Thoracic aorta (tissue), 2 donors: ENCODE results near the gene NDEL1. TPM values are rescaled to one million over a fixed set of nuclear protein-coding genes. Genes with fewer than 3 reads are reported as not detected.

Experiments used
- ATAC-seq: fragments of 150-250 bp; one replicate; pipeline ENCODE4 v1.8.0; 2017; ENCODE audit warnings: low read depth; ENCODE audit not compliant: insufficient number of reproducible peaks, low FRiP score
- DNase-seq: peaks from one replicate; pipeline ENCODE4 v3.0.0-alpha.2; 2020; ENCODE audit warnings: low spot score
- H3K27ac ChIP-seq, 2 donors: fragments of 200-600 bp; sonication (generic); 1 replicate in 1 of 2; 2 replicates in 1 of 2; pipeline ENCODE4 v1.5.1; 2016; ENCODE audit warnings: mild to moderate bottlenecking in 2 of 2, moderate library complexity in 2 of 2
- H3K27me3 ChIP-seq: fragments of 200-600 bp; sonication (generic); replicated peaks from 2 replicates; pipeline ENCODE4 v1.6.0; 2016; ENCODE audit warnings: mild to moderate bottlenecking; ENCODE audit not compliant: insufficient read depth
- H3K36me3 ChIP-seq: fragments of 200-600 bp; sonication (generic); one replicate; pipeline ENCODE4 v1.5.1; 2016
- H3K4me1 ChIP-seq, 2 donors: fragments of 200-600 bp; sonication (generic); 1 replicate in 1 of 2; 2 replicates in 1 of 2; pipeline versions ENCODE4 v1.5.1 to v1.6.0; 2016; ENCODE audit warnings: low read depth in 2 of 2, mild to moderate bottlenecking in 1 of 2; ENCODE audit not compliant: control insufficient read depth in 1 of 2
- H3K4me3 ChIP-seq: fragments of 200-600 bp; sonication (generic); 2 replicates; pipeline ENCODE4 v1.5.1; 2016; ENCODE audit warnings: mild to moderate bottlenecking
- H3K9me3 ChIP-seq: fragments of 200-600 bp; sonication (generic); 2 replicates; pipeline ENCODE4 v1.5.1; 2016
- CTCF ChIP-seq: fragments of 200-600 bp; sonication (generic); IDR thresholded peaks from one replicate; pipeline ENCODE4 v1.5.1; 2019; ENCODE audit warnings: antibody characterized with exemption
- total RNA-seq, 2 donors: library from RNA; depleted of rRNA; stranded (reverse); fragments of >200 nt; gene quantifications; one replicate each; pipeline versions ENCODE4 v1.1.0 to v1.2.3, GENCODE V29; 2016

Gene NDEL1
- total RNA-seq, 2 donors from 2014 or later, result 110 to 113 TPM

GRCh38 chr17:8477171-8477570 lies 41.5 kb downstream of the NDEL1 start:
- TF ChIP-seq CTCF, result no peak
- DNase-seq, result no peak
- Histone ChIP-seq H3K27me3 (no peaks in the 10 kb centered on the region), H3K4me3 (no peak overlapping the region), H3K36me3 (peaks cover 80% of the 10 kb centered on the region), H3K9me3 (no peaks in the 10 kb centered on the region), H3K4me1 (peaks cover 9 to 60% of the 10 kb centered on the region in 2 donors), H3K27ac (peak overlapping the region; percentile 4 to 48)
- ATAC-seq, result no peak

GRCh38 chr17:8477715-8478441 lies 42.2 kb downstream of the NDEL1 start:
- Histone ChIP-seq H3K27me3 (no peaks in the 10 kb centered on the region), H3K4me1 (peaks cover 9 to 60% of the 10 kb centered on the region in 2 donors), H3K4me3 (no peak overlapping the region), H3K36me3 (peaks cover 87% of the 10 kb centered on the region), H3K27ac (peak overlapping the region; percentile 48 to 61), H3K9me3 (no peaks in the 10 kb centered on the region)
- ATAC-seq (no peak), DNase-seq (no peak)
- no peak for TF ChIP-seq CTCF

- H3K4me3 ChIP-seq, result no peak overlapping the region
- no peak for TF ChIP-seq CTCF
- H3K27me3 ChIP-seq, result no peaks in the 10 kb centered on the region
- H3K27ac ChIP-seq, result peak overlapping the region; percentile 32 to 61
- H3K36me3 ChIP-seq, result peaks cover 98% of the 10 kb centered on the region
- DNase-seq (no peak), ATAC-seq (peak; percentile 35)
- H3K4me1 ChIP-seq, result peaks cover 9 to 58% of the 10 kb centered on the region in 2 donors
- no peaks in the 10 kb centered on the region for H3K9me3 ChIP-seq
Observed at GRCh38 chr17:8479431-8479947, 43.8 kb downstream of the NDEL1 start.

GRCh38 chr17:8480011-8480976 lies 44.6 kb downstream of the NDEL1 start:
- no peaks in the 10 kb centered on the region for H3K9me3 ChIP-seq
- peaks cover 98% of the 10 kb centered on the region for H3K36me3 ChIP-seq
- no peak overlapping the region for H3K4me3 ChIP-seq
- H3K27me3 ChIP-seq, result no peaks in the 10 kb centered on the region
- DNase-seq (no peak), ATAC-seq (no peak)
- H3K4me1 ChIP-seq, result peaks cover 9 to 55% of the 10 kb centered on the region in 2 donors
- H3K27ac ChIP-seq, result peak overlapping the region; percentile 32 to 61
- no peak for TF ChIP-seq CTCF

GRCh38 chr17:8481089-8481488 lies 45.4 kb downstream of the NDEL1 start:
- H3K36me3 ChIP-seq, result peaks cover 98% of the 10 kb centered on the region
- DNase-seq, result no peak
- peaks cover 9 to 54% of the 10 kb centered on the region in 2 donors for H3K4me1 ChIP-seq
- H3K27me3 ChIP-seq, result no peaks in the 10 kb centered on the region
- peak overlapping the region; percentile 32 to 61 for H3K27ac ChIP-seq
- H3K4me3 ChIP-seq, result no peak overlapping the region
- ATAC-seq, result no peak
- H3K9me3 ChIP-seq, result no peaks in the 10 kb centered on the region
- TF ChIP-seq CTCF, result no peak
